GM18858 (cell line): ENCODE measurements around the gene SMIM35.

ENCODE experiments used
- ATAC-seq: cut with Tn5 transposase; IDR thresholded peaks from one replicate; pipeline ENCODE4 v1.9.1; 2021; ENCODE audit not compliant: unreplicated experiment

SMIM35 gene

DNA sequence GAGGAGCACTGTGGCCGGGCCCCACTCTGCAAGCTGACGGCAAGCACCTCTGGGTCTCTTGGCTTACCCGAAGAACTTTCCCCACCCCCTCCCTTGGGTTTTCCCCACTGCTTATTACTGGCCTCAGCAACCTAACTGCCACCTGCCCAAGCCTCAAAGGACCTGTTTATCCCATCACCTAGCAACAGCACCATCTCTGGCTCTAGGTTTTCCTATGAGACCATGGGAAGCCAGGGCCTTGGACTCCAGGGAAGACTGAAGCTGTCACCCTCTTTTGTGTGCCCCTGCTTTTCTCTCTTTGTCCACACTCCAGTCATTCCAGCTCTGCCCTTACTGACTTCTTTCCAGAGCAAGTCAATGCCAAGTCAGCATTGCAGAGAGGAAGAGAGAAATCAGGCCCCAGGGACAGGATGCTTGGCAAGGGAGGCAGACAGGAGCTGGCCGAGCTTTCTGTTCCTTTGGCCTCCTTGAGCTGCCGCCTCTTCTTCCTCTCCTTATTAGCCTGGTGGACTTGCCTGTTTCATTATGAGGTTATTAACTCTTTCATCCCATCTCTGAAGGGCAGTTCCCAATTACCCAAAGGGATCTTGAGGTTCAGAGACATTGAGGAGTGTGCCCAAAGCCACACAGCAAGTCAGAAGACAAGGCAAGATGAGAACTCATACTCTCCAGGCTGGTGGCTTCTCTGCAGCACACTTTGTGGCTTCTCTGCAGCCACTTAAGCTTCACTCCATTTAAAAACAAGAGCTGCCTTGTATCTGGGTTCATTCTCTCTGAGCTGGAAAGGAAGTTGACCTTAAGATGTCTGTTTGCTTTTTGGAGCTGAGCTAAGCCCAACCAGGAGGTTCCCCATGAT, at the start of gene SMIM35:
TSS of gene SMIM35 (minus strand) at position 51 of the 856 bp plus-strand sequence. CDS start 206 bp downstream, outside the sequence.
- no peak for ATAC-seq

DNA sequence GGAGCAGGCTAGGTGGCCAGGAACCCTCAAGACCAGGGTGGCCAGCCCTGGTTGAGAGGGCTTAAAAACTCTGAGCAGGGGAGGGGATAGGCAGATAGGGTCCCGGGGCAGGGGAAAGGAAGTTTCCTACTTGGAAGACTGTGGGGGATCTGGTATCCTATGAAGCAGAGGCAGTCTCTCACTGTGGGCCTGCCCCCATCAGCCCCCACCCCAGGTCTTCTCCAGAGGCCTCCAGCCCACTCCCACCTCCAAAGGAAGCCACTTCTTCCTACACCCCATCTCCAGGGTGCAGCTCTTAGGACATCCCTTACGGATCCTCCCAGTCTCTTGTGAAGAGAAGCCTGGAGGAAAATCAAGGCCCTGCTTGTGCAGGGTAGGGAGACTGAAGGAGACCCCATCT, 49.6 kb upstream of the SMIM35 start:
- no peak for ATAC-seq

DNA sequence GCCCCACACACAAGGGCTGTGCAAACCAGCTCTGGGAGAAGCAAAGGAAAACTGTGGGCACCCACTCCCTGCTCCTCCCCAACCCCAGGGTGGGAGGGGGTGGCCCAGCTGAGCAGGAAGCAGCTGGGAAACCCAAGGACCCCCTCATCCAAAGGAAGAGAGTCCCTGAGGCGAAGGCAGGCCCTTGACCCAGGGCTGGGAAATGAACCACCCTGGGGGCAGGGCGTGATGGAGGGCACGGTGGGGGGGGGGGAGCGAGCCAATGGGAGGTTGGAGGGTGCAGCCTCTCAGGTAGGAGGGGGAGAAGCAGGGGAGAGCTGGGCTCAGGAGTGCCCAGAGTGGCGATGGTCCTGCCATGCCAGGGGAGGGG, 49.0 kb upstream of the SMIM35 start:
- ATAC-seq = no peak

DNA sequence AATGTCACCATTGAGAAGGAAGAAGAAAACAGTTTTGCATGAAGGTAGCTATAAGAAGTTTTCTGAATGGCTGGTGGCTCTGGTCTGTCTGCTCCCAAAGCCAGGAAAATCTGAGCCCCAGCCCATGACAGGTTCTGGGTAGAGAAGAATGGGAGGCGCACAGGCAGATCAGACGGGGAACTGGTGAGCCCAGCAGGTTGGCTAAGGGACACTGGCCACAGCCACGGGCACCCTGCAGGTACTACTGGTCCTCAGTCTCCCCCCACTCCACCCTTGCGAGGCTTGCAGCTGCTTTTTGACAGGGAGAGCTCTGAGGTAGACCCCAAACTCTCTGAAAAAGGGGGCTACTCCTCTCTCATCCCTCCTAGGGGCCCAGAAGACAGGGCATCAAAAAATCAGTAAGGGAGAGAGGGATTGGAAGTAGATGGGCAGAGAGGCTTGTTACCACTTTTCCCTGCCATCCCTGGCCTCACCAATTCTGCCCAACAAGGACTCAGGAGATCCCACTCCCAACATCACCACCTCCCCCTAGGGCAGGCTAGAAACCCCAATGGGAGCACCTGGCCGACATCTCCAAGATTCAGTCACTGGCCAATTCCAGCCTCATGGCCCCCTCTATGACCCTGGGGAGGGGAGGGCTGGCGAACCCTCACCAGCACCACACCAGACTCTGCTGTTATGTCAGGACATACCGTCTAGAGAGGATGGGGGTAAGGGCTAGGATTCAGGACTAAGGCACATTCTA, 48.5 kb upstream of the SMIM35 start:
- ATAC-seq = no peak

DNA sequence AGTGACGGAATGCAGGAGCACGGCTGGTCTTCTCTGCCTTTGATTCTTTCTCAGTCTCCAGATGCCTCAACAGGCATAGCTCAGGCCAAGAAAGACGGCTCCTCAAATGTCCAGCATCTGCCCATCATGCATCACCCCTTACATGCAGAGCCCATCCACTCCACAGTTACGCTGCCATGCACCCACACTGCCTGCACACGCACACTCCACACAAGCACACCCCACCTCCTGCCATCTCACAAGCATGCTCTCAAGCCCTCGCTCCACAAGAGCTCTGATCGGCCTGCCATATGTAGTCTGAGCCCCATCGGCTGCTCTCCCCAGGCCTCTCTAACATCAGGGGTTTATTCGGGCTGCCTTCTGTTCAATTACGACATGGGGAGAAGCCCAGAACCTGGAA, 47.1 kb upstream of the SMIM35 start:
- ATAC-seq = no peak

DNA sequence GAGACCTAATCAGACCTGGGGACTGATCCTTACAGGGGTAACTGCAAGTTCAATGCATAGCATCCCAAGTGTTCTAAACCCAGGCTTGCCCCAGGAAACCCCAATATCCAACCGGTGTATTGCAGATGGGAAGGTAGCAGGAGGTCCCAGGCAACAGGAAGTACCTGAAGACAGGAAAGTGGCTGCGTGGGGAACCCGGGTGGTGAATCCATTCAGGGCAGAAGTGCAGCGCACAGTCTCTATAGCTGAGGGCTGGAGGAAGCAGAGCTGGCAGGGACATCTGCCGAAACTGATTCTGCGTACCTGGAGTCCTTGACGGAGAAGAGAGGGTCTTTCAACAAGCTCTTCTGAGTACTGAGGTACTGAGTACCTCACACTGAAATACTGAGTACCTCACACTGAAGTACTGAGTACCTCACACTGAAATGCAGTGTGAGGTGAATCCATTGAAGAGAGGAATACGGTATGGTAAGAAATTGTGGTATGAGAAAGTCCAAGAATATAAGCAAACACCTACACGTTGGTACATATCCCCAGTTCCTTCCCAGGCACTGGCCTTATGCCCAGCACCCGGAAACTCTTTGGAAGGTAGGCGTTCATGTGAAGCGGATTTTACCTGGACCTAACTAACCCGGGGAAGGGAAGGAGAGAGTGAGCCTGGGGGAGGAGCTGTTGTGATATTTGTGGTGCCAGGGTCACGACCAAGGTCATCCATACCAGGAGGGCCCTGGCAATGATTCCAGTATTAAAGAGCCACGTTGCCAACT, 45.8 kb upstream of the SMIM35 start:
- no peak for ATAC-seq

DNA sequence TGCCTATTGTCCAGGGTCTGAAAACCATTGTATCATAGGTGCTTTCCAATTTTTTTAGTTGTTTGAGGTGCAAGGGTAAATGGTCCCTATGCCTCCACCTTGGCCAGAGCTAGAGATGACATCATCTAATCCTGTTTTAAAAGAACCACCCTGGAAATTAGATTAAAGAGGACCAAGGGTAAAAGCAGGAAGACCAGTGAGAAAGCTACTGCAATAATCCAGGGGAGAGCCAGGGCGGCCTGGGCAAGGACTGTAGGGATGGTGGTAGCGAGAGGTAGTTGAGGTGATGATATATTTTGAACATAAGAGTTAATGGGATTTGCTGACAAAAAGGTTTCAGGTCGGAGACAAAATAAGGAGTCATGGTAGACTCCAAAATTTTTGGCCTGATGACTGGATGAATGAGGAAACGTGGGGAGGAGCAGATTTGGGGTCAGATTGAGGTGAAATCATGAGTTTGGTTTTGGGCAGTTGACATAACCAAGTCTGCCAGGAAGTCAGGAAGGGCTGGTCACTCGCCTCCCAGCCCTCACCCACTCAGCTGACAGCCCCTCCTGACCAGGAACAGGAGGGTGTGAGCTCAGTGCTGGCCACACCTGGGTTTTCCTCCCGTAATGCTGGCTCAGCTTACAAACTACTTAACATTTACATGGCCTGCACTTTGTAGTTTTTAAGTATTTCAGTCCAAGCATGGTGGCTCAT, 42.9 kb upstream of the SMIM35 start:
- no peak for ATAC-seq

DNA sequence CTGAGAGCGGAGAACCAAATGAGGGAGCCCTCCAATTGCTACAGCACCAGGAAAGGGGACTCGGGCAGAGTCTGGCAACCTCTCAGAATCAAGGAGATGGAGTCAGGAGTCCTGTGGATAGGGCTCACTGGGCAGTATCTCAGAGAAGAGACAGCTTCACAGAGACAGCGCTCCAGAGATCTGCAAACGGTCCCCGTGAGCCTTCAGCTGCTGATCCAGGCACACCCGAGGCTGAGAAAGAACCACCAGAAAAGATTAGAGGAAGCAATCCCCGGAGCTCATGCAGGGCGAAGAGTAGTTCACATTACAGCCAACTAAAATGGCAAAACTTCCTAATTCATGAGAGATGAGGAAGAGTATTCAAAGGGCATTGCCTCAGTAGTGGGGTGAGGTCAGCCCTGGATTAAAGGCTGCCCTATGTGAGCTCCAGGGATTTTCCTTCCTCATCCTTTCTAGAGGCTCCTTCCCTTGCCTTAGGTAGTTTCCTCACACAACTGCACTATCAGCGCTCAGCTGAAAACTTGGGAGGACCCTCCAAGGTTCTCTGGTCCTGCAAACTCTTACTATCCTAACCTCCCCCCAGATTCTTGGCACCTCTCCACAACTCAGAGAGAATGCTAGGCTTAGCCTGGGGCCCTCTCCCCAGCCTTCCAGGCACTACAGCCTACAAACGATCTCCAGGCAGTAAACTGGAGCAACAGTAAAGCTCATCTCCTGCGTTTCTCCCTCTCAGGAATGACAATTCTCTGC, 42.1 kb upstream of the SMIM35 start:
- ATAC-seq = no peak

DNA sequence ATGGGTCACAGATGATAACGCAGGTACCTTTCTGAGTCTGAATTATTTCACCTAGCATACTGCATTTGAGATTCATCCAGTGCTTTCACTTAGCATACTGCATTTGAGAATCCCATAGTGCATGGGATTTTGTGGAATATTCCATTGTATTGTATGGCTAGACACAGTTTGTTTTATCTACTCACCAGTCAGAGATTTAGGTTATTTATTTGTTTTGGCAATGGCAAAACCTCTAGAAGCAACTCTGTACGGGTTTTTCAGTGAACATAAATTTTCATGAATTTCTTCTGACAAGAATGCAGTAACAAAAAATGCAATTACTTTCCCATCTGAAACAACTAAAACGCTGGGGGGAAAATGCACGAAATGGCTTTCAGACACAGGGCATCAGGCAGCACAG, 41.5 kb upstream of the SMIM35 start:
- ATAC-seq = no peak

DNA sequence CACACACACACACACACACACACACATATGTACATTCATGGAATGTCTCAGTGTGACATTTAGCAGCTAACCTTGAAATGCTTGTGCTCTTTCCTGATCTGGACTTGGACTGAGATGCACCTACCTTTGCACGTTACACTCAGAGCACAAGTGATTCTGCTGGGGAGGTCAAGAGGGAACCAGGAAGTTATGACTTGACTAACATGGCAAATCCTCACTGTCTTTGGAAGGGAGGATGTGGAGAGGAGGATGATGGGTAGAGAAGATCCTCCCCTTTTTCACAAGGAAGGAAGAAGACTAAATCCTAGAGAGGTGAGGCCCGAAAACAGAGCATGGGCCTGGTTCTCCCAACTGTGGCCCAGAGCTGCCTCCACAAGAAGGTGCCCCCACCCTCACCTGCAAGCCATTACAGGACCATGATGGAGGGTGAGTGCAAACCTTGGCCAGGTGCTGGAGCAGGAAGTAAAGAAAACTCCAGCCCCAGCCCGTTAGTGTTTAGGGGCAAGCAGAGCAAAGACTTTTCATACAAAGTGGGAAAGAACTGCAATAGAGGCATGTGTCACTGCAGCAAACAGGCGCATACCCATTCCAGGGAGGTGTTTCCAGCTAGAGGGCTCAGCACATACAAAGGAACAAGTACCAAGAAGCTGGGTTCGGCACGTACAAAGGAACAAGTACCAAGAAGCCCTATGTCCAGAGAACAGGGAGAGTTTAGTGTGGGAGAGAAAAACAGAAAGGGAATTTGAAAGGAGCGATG, 39.5 kb upstream of the SMIM35 start:
- no peak for ATAC-seq

DNA sequence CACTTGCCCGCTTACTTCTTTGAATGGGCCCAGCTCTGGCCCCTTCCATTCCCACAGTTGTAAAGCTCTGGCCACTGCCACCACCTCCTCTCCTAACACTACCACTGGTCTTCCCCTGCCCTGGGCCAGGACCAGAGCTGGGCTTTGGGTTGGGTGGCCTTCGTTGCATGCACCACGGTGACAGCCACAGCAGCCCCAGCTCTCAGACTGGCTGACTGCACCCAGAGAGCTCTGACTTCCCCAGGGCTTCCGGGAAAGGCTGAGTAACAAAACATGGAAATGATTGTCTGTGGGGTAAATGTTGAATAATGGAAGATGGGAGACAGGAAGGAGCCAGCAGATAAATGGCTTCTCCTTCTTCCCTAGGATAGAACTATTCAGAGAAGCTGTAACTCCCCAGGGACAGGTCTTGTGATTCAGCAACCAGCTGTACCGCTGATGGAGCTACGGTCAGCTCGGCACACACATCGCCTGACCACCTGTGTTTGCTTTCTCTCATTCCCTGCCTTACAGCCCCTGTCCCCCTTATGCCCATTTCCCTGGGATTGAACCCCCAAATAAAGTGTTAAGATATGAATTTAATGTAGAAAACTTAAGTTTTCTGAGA, 38.3 kb upstream of the SMIM35 start:
- no peak for ATAC-seq

DNA sequence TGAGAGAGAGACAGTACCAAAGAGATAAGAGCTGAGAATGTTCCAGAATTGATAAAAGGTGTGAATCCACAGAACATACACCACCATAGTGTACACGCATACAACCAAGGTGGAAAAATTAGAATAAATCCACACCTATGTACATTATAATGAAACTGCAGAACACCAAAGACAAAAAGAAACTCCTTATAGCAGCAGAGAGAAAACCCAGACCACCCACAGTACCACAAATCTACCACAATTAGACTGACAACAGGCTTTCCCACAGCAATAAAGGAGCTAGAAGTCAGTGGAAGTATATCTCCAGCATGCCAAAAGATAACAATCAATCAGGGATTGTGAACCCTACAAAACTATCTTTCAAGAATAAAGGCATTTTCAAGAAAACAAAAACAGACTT, 34.0 kb upstream of the SMIM35 start:
- no peak for ATAC-seq

DNA sequence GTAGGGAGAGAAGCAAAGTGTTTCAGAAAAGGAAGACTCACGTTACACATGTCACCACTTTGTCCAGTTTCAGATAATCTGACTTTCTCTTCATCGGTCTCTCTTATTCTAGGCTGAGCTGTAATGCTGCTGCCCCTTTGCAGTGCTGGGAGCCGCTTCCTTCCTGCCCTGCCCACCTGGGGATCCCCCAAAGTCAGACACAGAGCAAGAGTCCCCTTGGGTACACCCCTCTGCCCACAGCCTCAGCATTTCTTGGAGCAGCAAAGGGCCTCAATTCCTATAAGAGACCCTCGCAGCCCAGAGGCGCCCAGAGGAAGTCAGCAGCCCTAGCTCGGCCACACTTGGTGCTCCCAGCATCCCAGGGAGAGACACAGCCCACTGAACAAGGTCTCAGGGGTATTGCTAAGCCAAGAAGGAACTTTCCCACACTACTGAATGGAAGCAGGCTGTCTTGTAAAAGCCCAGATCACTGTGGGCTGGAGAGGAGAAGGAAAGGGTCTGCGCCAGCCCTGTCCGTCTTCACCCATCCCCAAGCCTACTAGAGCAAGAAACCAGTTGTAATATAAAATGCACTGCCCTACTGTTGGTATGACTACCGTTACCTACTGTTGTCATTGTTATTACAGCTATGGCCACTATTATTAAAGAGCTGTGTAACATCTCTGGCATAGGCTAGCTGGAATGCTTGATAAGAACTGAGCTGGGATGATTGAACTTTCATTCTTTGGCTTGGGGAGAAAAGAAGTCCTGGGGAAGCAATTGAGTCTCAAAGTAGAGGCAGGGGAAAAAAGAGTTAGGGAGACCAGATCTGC, 31.2 kb upstream of the SMIM35 start:
- no peak for ATAC-seq

DNA sequence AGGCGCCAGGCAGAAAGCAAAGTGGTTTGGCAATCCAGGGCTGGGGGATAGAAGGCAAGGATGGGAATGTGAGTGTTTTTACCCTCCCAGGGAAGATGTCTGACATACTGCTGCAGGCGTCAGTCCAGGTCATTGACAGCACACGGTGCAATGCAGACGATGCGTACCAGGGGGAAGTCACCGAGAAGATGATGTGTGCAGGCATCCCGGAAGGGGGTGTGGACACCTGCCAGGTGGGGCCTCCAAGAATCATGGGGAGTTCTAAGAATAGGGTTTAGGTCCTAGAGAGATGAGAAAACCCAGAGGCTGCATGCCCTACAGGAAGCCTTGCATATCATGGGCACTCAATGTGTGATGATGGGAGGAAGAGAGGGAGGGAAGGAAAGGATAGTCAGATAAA, 28.3 kb upstream of the SMIM35 start:
- ATAC-seq = no peak

DNA sequence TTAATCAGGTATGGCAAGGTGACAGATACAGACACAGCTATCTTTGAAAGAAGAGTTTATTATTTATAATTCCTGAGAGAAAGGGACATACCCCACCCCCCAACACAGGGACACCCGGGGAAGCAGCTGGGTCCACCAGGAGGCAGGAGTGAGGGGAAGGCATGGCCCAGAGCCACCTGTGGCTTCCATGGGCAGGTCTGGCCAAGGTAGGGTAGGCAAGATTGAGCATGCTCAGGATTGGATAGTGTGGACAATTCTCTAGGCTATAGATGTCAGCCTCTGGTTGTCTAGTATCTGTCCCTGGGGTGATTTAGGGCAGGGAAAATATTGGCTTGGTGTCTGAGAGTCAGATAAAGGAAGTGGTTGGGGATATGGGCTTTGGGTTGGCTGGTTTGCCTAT, 27.5 kb upstream of the SMIM35 start:
- ATAC-seq = no peak

DNA sequence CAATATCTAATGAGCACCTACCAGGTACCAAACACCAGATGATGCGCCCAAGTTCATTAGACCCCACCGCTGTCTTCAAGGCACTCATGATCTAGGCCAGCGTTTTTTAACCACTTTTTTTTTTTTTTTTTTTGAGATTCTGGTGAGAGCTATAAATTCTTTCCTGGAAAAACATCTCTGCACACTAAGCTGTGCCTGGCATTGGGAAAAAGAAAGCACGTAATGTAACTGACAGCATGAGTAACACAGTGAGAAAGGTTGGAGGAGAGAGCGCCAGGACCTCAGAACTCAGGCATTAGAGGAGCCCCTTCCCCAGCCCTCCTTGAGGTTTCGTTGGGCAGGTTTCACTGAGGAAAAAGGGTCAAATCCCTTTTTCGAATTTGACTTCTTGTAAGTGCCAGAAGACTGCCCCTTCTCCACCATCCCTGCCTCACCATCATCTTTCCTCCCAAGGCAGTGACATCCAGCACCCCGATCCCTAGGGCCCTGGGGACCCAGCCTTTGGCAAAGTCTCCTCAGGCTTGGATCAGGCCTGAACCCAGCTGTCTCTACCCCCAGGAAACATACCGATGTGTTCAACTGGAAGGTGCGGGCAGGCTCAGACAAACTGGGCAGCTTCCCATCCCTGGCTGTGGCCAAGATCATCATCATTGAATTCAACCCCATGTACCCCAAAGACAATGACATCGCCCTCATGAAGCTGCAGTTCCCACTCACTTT, 26.1 kb upstream of the SMIM35 start:
- no peak for ATAC-seq

DNA sequence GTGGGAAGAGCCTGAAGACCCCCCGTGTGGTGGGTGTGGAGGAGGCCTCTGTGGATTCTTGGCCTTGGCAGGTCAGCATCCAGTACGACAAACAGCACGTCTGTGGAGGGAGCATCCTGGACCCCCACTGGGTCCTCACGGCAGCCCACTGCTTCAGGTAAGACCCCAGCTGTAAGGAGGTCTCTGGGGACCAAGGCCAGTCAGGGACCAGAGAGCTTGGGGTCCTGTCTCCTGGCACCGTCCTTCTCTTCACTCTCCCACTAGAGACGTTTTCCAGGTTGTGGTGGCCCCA, 24.9 kb upstream of the SMIM35 start:
- no peak for ATAC-seq
